GM12878 (cell line): Measurements from ENCODE around the gene MT1H.

Source experiments
- CTCF ChIP-seq, 3 experiments: IDR thresholded peaks in 2 of 3; conservative IDR thresholded peaks in 1 of 3; 2 replicates each; pipeline ENCODE4 v1.5.1; 2011; ENCODE audit warnings: low read depth in 3 of 3, low read length in 3 of 3, mild to moderate bottlenecking in 3 of 3, control low read depth in 2 of 3, moderate library complexity in 2 of 3, inconsistent platforms in 1 of 3, mixed read lengths in 1 of 3; ENCODE audit not compliant: control insufficient read depth in 2 of 3, insufficient read depth in 1 of 3; ENCODE audit errors: extremely low read depth in 1 of 3
- E2F8 ChIP-seq: fragments of 450-650 bp; IDR thresholded peaks from 2 replicates; pipeline ENCODE4 v1.6.1; 2018; ENCODE audit warnings: mild to moderate bottlenecking, low read depth, moderate library complexity; ENCODE audit not compliant: partially characterized antibody
- POLR2AphosphoS5 ChIP-seq: IDR thresholded peaks from 2 replicates; pipeline ENCODE4 v1.6.1; 2011; ENCODE audit warnings: mild to moderate bottlenecking, low read length, inconsistent platforms
- TAF1 ChIP-seq: IDR thresholded peaks from 2 replicates; pipeline ENCODE4 v1.6.1; 2011; ENCODE audit warnings: mild to moderate bottlenecking, low read depth, low read length, borderline replicate concordance

- TF ChIP-seq CTCF (IDR thresholded peaks at IDR 0.05 in 2 of 3, conservative IDR thresholded peaks at IDR 0.05 in 1 of 3; ENCODE audit: control insufficient read depth in 2 of 3, extremely low read depth in 1 of 3, insufficient read depth in 1 of 3, low read depth in 3 of 3, low read length in 3 of 3) (no peak), POLR2AphosphoS5 (no peak), TAF1 (no peak), E2F8 (no peak)
These were observed 44.2 kb downstream of the MT1H start for GRCh38 chr16:56713794-56714193.
